ENCODE results near the gene IQCF2. TPM values are rescaled to one million over a fixed set of nuclear protein-coding genes. Genes with fewer than 3 reads are reported as not detected.
"Not testable (repeated sequence)": the region's sequence is repeated elsewhere in the genome, so short reads cannot be mapped to it uniquely, and the experiment has no call there.

The IQCF2 gene
- total RNA-seq, 1 donor: not detected

- Histone ChIP-seq H4K20me1 (ENCODE audit: insufficient read depth, low read length) (no peaks in the 10 kb centered on the region), H3K4me2 (ENCODE audit: insufficient read depth, low read length) (no peak overlapping the region), H3K9me3 (ENCODE audit: low read depth, low read length) (no peaks in the 10 kb centered on the region), H3K27me3 (ENCODE audit: insufficient read depth, low read length) (peaks cover 3% of the 10 kb centered on the region), H3K36me3 (ENCODE audit: insufficient read depth, low read length) (no peaks in the 10 kb centered on the region), H3K27ac (ENCODE audit: low read depth, low read length) (no peak overlapping the region), H2AFZ (ENCODE audit: low read length) (no peak overlapping the region), H3K79me2 (ENCODE audit: insufficient read depth, low read length) (no peaks in the 10 kb centered on the region), H3K4me3 (ENCODE audit: insufficient read depth, low read length) (no peak overlapping the region), H3K4me1 (ENCODE audit: insufficient read depth, low read length) (no peaks in the 10 kb centered on the region)
- TF ChIP-seq, protein P1, sequence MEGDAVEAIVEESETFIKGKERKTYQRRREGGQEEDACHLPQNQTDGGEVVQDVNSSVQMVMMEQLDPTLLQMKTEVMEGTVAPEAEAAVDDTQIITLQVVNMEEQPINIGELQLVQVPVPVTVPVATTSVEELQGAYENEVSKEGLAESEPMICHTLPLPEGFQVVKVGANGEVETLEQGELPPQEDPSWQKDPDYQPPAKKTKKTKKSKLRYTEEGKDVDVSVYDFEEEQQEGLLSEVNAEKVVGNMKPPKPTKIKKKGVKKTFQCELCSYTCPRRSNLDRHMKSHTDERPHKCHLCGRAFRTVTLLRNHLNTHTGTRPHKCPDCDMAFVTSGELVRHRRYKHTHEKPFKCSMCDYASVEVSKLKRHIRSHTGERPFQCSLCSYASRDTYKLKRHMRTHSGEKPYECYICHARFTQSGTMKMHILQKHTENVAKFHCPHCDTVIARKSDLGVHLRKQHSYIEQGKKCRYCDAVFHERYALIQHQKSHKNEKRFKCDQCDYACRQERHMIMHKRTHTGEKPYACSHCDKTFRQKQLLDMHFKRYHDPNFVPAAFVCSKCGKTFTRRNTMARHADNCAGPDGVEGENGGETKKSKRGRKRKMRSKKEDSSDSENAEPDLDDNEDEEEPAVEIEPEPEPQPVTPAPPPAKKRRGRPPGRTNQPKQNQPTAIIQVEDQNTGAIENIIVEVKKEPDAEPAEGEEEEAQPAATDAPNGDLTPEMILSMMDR (IDR thresholded peaks at IDR 0.05; ENCODE audit: extremely low read depth, low read depth, low read length): no peak
- no peak for DNase-seq (ENCODE audit: insufficient read length, low spot score, missing footprints)
Observed at GRCh38 chr3:51845129-51845528, 16.3 kb upstream of the IQCF2 start.

- H3K4me3 ChIP-seq (ENCODE audit: insufficient read depth, low read length); H3K27me3 ChIP-seq (ENCODE audit: insufficient read depth, low read length); H3K79me2 ChIP-seq (ENCODE audit: insufficient read depth, low read length); H3K27ac ChIP-seq (ENCODE audit: low read depth, low read length); H4K20me1 ChIP-seq (ENCODE audit: insufficient read depth, low read length); H3K36me3 ChIP-seq (ENCODE audit: insufficient read depth, low read length); H2AFZ ChIP-seq (ENCODE audit: low read length); H3K9me3 ChIP-seq (ENCODE audit: low read depth, low read length); H3K4me1 ChIP-seq (ENCODE audit: insufficient read depth, low read length); DNase-seq (ENCODE audit: insufficient read length, low spot score, missing footprints); H3K4me2 ChIP-seq (ENCODE audit: insufficient read depth, low read length): not testable (repeated sequence)
Observed at GRCh38 chr3:51855411-51855810, 6.0 kb upstream of the IQCF2 start.

DNA sequence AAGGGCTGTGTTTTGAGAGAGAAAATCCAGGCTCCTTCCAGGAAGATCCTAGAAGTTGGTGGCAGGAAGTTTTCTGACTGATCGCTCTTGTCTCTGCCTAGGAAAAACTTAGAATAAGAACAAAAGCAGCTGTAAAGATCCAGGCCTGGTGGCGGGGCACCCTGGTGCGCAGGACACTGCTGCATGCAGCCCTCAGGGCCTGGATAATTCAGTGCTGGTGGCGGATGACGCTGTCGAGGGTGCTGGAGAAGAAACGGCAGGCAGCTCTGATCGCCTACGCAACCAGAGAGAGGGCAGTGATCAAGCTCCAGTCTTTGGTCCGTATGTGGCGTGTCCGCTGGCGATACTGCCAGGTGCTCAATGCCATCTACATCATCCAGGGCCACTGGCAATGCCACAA lies 1.5 kb downstream of the IQCF2 start:
- no peak overlapping the region for H3K4me3 ChIP-seq (ENCODE audit: insufficient read depth, low read length)
- no peaks in the 10 kb centered on the region for H3K36me3 ChIP-seq (ENCODE audit: insufficient read depth, low read length)
- H3K27ac ChIP-seq (ENCODE audit: low read depth, low read length): no peak overlapping the region
- DNase-seq (ENCODE audit: insufficient read length, low spot score, missing footprints): no peak
- H3K79me2 ChIP-seq (ENCODE audit: insufficient read depth, low read length): no peaks in the 10 kb centered on the region
- no peaks in the 10 kb centered on the region for H3K9me3 ChIP-seq (ENCODE audit: low read depth, low read length)
- H3K4me2 ChIP-seq (ENCODE audit: insufficient read depth, low read length): no peak overlapping the region
- no peak overlapping the region for H2AFZ ChIP-seq (ENCODE audit: low read length)
- TF ChIP-seq, protein P1 (IDR thresholded peaks at IDR 0.05; ENCODE audit: extremely low read depth, low read depth, low read length): no peak
- no peaks in the 10 kb centered on the region for H3K27me3 ChIP-seq (ENCODE audit: insufficient read depth, low read length)
- H3K4me1 ChIP-seq (ENCODE audit: insufficient read depth, low read length): no peaks in the 10 kb centered on the region
- no peaks in the 10 kb centered on the region for H4K20me1 ChIP-seq (ENCODE audit: insufficient read depth, low read length)

DNA sequence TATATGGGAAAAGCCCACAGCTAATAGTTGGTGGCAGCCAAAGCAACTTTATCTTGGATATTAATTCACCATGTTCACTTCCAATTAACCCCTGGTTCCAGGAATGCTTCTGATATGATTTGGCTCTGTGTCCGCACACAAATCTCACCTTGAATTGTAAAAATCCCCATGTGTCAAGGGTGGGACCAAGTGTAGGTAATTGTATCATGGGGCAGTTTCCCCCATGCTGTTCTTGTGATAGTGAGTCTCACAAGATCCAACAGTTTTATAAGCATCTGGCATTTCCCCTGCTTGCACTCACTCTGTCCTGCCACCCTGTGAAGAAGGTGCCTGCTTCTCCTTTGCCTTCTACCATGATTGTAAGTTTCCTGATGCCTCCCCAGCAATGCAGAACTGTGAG lies 7.5 kb downstream of the IQCF2 start:
- not testable (repeated sequence) for H3K27ac ChIP-seq (ENCODE audit: low read depth, low read length); DNase-seq (ENCODE audit: insufficient read length, low spot score, missing footprints); H3K4me2 ChIP-seq (ENCODE audit: insufficient read depth, low read length); H3K27me3 ChIP-seq (ENCODE audit: insufficient read depth, low read length); H4K20me1 ChIP-seq (ENCODE audit: insufficient read depth, low read length); H2AFZ ChIP-seq (ENCODE audit: low read length); H3K4me3 ChIP-seq (ENCODE audit: insufficient read depth, low read length); H3K36me3 ChIP-seq (ENCODE audit: insufficient read depth, low read length); H3K9me3 ChIP-seq (ENCODE audit: low read depth, low read length); H3K79me2 ChIP-seq (ENCODE audit: insufficient read depth, low read length); H3K4me1 ChIP-seq (ENCODE audit: insufficient read depth, low read length)

GRCh38 chr3:51869304-51869703 lies 7.9 kb downstream of the IQCF2 start:
- Histone ChIP-seq H3K79me2 (ENCODE audit: insufficient read depth, low read length) (no peaks in the 10 kb centered on the region), H2AFZ (ENCODE audit: low read length) (no peak overlapping the region), H3K27me3 (ENCODE audit: insufficient read depth, low read length) (no peaks in the 10 kb centered on the region), H3K4me3 (ENCODE audit: insufficient read depth, low read length) (no peak overlapping the region), H3K4me1 (ENCODE audit: insufficient read depth, low read length) (no peaks in the 10 kb centered on the region), H3K4me2 (ENCODE audit: insufficient read depth, low read length) (no peak overlapping the region), H4K20me1 (ENCODE audit: insufficient read depth, low read length) (no peaks in the 10 kb centered on the region), H3K27ac (ENCODE audit: low read depth, low read length) (no peak overlapping the region), H3K9me3 (ENCODE audit: low read depth, low read length) (no peaks in the 10 kb centered on the region), H3K36me3 (ENCODE audit: insufficient read depth, low read length) (no peaks in the 10 kb centered on the region)
- TF ChIP-seq, protein P1 (IDR thresholded peaks at IDR 0.05; ENCODE audit: extremely low read depth, low read depth, low read length): no peak
- DNase-seq (ENCODE audit: insufficient read length, low spot score, missing footprints): no peak
